Measurements from ENCODE around the gene LCP2. TPM values are rescaled to one million over a fixed set of nuclear protein-coding genes. Genes with fewer than 3 reads are reported as not detected.
A peak's percentile ranks its signal among the peaks of the same experiment; 100 is the strongest.

The LCP2 gene
- total and polyA plus RNA-seq, 10 of the 15 experiments (the other 5 are each of a cell fraction or from before 2014, with no cell fraction given), result 8.0 to 50.5 (median 20.6) TPM

- no peaks in the 10 kb centered on the region for H4K20me1 ChIP-seq (ENCODE audit: control insufficient read depth, insufficient read depth)
- H3K4me2 ChIP-seq (ENCODE audit: control insufficient read depth, insufficient read depth), result no peak overlapping the region
- no peak overlapping the region for H2AFZ ChIP-seq (ENCODE audit: control insufficient read depth, low read depth, low read length)
- intact Hi-C loops (cut with micrococcal nuclease; ENCODE audit: unreplicated experiment) (no loop called here), in situ Hi-C loops (cut with MboI) (no loop called here)
- SMC1A ChIA-PET (ENCODE audit: uncharacterized antibody, unreplicated experiment), result interaction anchor here (0.8 to 6.1 kb wide), 12 partner anchors 9 to 53 kb away, joined by 3 to 274 read pairs (median 8); partner anchors contain the start of gene LCP2
- no peak overlapping the region for H3K27ac ChIP-seq (ENCODE audit: control insufficient read depth, insufficient read depth)
- no peaks in the 10 kb centered on the region for H3K27me3 ChIP-seq (replicated peaks in 1 of 2; ENCODE audit: control insufficient read depth in 2 of 2, insufficient read depth in 2 of 2, low read length in 1 of 2)
- RAD21 ChIA-PET (ENCODE audit: unreplicated experiment), result interaction anchor here (2.6 to 6.7 kb wide), 7 partner anchors 10 to 62 kb away, joined by 13 to 274 read pairs (median 39); partner anchors contain the start of genes KCNMB1 and LCP2
- no TSS peak for BruUV-seq (replicated peaks)
- FAIRE-seq (no peak), DNase-seq (ENCODE audit: low read depth, low spot score) (no peak), ATAC-seq (no peak)
- H3K4me1 ChIP-seq (ENCODE audit: control insufficient read depth, insufficient read depth, low read length), result peaks cover 56% of the 10 kb centered on the region
- H3K79me2 ChIP-seq (ENCODE audit: control insufficient read depth, insufficient read depth, low read length), result no peaks in the 10 kb centered on the region
- TF ChIP-seq MLLT1 (IDR thresholded peaks at IDR 0.05) (no peak), WRNIP1 (IDR thresholded peaks at IDR 0.05; ENCODE audit: borderline replicate concordance, low read depth, low read length) (no peak), IRF3 (IDR thresholded peaks at IDR 0.05) (no peak), USF2 (IDR thresholded peaks at IDR 0.05; ENCODE audit: borderline replicate concordance, low read depth, low read length) (no peak), NBN (IDR thresholded peaks at IDR 0.05) (peak; percentile 29), HDGF (IDR thresholded peaks at IDR 0.05) (peak; percentile 94)
- no peaks in the 10 kb centered on the region for H3K9me3 ChIP-seq (replicated peaks; ENCODE audit: control insufficient read depth, insufficient read depth, low read length)
- H3K9ac ChIP-seq (ENCODE audit: control insufficient read depth, insufficient read depth, low read length), result no peak overlapping the region
- CTCF ChIA-PET, result interaction anchor here (1.1 to 6.1 kb wide), 5 partner anchors 10 to 34 kb away, joined by 3 to 134 read pairs (median 19); partner anchors contain the start of gene LCP2
- H3K36me3 ChIP-seq (ENCODE audit: control insufficient read depth in 2 of 2, insufficient read depth in 2 of 2, low read length in 1 of 2), result no peaks in the 10 kb centered on the region
- POLR2A ChIA-PET, result interaction anchor here (0.8 to 5.9 kb wide), 6 partner anchors 13 to 33 kb away, joined by 3 to 169 read pairs (median 12); partner anchors contain the start of gene LCP2
- WGBS (ENCODE audit: insufficient coverage, insufficient replicate concordance, low lambda C conversion rate, missing lambda C conversion rate), result 76% methylated on average over 3 of the region's 3 CpGs
- no peak overlapping the region for H3K4me3 ChIP-seq
These were observed 31.9 kb upstream of the LCP2 start for GRCh38 chr5:170329524-170329923.
